A673 (cell line): ENCODE measurements around the gene PPARA.

Experiments used
- EZH2 ChIP-seq: fragments of 200-600 bp; sonication (generic); IDR thresholded peaks from 2 replicates; pipeline ENCODE4 v1.6.1; 2017; ENCODE audit warnings: borderline replicate concordance, low read depth, mild to moderate bottlenecking, mixed read lengths, antibody characterized with exemption, low read length; ENCODE audit not compliant: poor library complexity, severe bottlenecking
- TF ChIP-seq, protein P1 (sequence below): fragments of 300-800, 200-600 bp; sonication (generic); conservative IDR thresholded peaks from 2 replicates; pipeline ENCODE4 v1.5.1; 2017; ENCODE audit warnings: low read depth, mild to moderate bottlenecking, antibody characterized with exemption, low read length, moderate library complexity, mixed read lengths

DNA sequence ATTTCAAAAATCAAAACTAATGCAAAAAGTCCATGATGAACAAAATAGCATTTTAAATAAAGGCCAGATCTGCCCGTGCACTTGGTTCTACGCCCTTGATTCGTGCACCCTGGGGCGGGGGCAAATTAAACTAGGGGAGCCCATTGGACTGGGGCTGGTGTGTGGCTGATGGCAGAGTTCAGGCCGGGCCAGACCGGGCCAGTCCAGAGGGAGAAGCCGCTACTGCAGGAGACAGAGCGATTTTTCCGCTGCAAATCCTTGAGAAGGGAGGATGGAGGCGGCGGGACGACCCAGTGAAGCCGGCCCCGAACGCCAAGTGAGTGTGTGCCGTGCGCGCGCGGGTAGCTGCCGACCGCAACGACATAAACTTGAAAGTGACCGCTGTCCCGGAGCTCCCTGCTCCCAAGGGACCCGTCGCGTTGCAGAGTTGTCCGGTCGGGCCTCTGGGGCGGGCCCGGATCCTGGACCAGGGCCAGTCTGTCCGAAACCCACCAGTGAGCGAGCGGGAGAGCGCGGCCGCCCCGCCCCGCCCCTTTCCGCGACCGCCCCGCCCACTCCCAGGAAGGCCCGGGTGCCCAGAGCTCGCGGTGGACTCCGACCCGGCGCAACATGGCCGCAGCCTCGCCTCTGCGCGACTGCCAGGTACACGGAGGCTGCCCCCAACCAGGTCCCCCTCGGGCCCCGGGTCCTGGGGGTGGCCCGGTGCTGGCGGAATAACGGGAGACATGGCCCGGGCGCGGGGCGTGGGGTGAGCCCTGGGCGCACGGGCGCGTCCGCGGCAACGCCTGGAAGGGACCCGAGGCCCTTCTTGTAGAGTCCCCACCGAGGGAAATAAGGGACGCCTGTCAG, 117.3 kb downstream of the PPARA start, which contains the start of gene TTC38:
- TF ChIP-seq, protein P1, sequence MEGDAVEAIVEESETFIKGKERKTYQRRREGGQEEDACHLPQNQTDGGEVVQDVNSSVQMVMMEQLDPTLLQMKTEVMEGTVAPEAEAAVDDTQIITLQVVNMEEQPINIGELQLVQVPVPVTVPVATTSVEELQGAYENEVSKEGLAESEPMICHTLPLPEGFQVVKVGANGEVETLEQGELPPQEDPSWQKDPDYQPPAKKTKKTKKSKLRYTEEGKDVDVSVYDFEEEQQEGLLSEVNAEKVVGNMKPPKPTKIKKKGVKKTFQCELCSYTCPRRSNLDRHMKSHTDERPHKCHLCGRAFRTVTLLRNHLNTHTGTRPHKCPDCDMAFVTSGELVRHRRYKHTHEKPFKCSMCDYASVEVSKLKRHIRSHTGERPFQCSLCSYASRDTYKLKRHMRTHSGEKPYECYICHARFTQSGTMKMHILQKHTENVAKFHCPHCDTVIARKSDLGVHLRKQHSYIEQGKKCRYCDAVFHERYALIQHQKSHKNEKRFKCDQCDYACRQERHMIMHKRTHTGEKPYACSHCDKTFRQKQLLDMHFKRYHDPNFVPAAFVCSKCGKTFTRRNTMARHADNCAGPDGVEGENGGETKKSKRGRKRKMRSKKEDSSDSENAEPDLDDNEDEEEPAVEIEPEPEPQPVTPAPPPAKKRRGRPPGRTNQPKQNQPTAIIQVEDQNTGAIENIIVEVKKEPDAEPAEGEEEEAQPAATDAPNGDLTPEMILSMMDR: no peak
- no peak for TF ChIP-seq EZH2
